ENCODE measurements around the gene GYPA. TPM values are rescaled to one million over a fixed set of nuclear protein-coding genes. Genes with fewer than 3 reads are reported as not detected.
"Not testable (repeated sequence)": the region's sequence is repeated elsewhere in the genome, so short reads cannot be mapped to it uniquely, and the experiment has no call there.

GYPA gene
- total RNA-seq, 1 experiment from 2014 or later: not detected

DNA sequence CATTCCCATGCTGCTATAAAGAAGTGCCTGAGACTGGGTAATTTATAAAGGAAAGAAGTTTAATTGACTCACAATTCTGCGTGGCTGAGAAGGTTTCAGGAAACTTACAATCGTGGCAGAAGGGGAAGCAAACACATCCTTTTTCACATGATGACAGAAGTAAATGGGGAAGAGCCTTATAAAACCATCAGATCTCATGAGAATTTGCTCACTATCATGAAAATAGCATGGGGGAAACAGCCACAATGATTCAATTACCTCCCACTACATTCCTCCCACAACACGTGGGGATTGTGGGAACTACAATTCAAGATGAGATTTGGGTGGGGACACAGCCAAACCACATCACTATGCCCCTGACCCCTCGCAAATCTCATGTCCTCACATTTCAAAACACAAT, 46.5 kb downstream of the GYPA start:
- BruUV-seq (replicated peaks); CTCF ChIA-PET; H3K4me3 ChIP-seq (ENCODE audit: low read length); H2AFZ ChIP-seq (ENCODE audit: low read length); DNase-seq; H3K4me1 ChIP-seq (ENCODE audit: insufficient read depth, low read length); H3K36me3 ChIP-seq (ENCODE audit: low read depth, low read length); ATAC-seq; H3K9me2 ChIP-seq (replicated peaks; ENCODE audit: low read length); H3K79me2 ChIP-seq (ENCODE audit: low read length); H3K4me2 ChIP-seq (ENCODE audit: low read length); POLR2A ChIA-PET (ENCODE audit: unreplicated experiment); H4K20me1 ChIP-seq (ENCODE audit: low read length); H3K9ac ChIP-seq (ENCODE audit: low read length); H3K27ac ChIP-seq (ENCODE audit: low read length); H3K9me3 ChIP-seq (ENCODE audit: low read length); intact Hi-C loops (cut with micrococcal nuclease); H3F3A ChIP-seq (ENCODE audit: low read length, unreplicated experiment); H3K27me3 ChIP-seq (ENCODE audit: low read length): not testable (repeated sequence)

DNA sequence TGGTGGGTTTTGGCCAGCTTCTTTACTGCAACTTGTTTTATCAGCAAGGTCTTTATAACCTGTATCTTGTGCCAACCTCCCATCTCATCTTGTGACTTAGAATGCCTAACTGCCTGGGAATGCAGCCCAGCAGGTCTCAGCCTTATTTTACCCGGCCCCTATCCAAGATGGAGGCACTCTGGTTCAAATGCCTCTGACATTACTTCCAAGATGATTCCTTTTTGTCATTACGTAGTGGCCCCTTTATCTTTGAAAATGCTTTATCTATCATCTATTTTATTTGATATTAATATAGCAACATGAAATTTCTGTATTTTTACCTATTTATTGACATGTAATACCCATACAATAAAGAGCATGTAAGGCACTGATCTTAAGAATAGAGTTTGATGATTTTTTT, 49.3 kb downstream of the GYPA start:
- intact Hi-C loops (cut with micrococcal nuclease); H3K9me3 ChIP-seq (ENCODE audit: low read length); H2AFZ ChIP-seq (ENCODE audit: low read length); H3K27me3 ChIP-seq (ENCODE audit: low read length); BruUV-seq (replicated peaks); H4K20me1 ChIP-seq (ENCODE audit: low read length); H3K36me3 ChIP-seq (ENCODE audit: low read depth, low read length); H3K4me2 ChIP-seq (ENCODE audit: low read length); H3K4me1 ChIP-seq (ENCODE audit: insufficient read depth, low read length); H3K9ac ChIP-seq (ENCODE audit: low read length); POLR2A ChIA-PET (ENCODE audit: unreplicated experiment); H3K27ac ChIP-seq (ENCODE audit: low read length); DNase-seq; H3K9me2 ChIP-seq (replicated peaks; ENCODE audit: low read length); H3K79me2 ChIP-seq (ENCODE audit: low read length); H3K4me3 ChIP-seq (ENCODE audit: low read length); CTCF ChIA-PET; ATAC-seq; H3F3A ChIP-seq (ENCODE audit: low read length, unreplicated experiment): not testable (repeated sequence)

DNA sequence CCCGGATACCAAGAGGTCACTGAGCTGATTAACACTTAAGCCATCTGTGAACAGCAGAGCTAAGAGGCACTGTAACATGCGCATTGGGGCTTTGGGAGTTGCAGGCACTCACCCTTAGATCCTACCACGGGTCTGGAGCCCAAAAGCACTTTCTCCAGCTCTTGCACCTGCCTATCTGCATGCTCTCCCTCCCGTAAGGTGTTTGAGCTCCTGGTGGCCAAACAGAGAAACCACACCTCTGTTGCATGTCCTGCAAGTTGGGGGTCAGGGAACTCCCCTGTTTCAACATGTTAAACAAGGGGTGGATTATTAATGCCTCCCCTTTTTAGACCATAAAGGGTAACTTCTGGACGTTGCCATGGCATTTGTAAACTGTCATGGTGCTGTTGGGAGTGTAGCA, 49.8 kb downstream of the GYPA start:
- no peak for TF ChIP-seq EZH2 (IDR thresholded peaks at IDR 0.05; ENCODE audit: low read length, unreplicated experiment)
- TF ChIP-seq EZH2phosphoT487 (IDR thresholded peaks at IDR 0.05; ENCODE audit: borderline replicate concordance, low read length): no peak
- TF ChIP-seq, protein P1, sequence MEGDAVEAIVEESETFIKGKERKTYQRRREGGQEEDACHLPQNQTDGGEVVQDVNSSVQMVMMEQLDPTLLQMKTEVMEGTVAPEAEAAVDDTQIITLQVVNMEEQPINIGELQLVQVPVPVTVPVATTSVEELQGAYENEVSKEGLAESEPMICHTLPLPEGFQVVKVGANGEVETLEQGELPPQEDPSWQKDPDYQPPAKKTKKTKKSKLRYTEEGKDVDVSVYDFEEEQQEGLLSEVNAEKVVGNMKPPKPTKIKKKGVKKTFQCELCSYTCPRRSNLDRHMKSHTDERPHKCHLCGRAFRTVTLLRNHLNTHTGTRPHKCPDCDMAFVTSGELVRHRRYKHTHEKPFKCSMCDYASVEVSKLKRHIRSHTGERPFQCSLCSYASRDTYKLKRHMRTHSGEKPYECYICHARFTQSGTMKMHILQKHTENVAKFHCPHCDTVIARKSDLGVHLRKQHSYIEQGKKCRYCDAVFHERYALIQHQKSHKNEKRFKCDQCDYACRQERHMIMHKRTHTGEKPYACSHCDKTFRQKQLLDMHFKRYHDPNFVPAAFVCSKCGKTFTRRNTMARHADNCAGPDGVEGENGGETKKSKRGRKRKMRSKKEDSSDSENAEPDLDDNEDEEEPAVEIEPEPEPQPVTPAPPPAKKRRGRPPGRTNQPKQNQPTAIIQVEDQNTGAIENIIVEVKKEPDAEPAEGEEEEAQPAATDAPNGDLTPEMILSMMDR (conservative IDR thresholded peaks at IDR 0.05; ENCODE audit: low read depth, low read length): no peak
- ChIA-PET POLR2A (ENCODE audit: unreplicated experiment) (interaction anchor here (0.6 kb wide), 1 partner anchor 11 kb away, joined by 4 read pairs; no protein-coding TSS in a partner anchor), CTCF (no interaction called here)
- Histone ChIP-seq H3K27ac (ENCODE audit: low read length) (no peak overlapping the region), H2AFZ (ENCODE audit: low read length) (no peak overlapping the region), H3K27me3 (ENCODE audit: low read length) (peaks cover 4% of the 10 kb centered on the region; the same call in 1 of the 2 replicates), H3K9ac (ENCODE audit: low read length) (no peak overlapping the region), H3K4me3 (ENCODE audit: low read length) (no peak overlapping the region), H3K9me2 (replicated peaks; ENCODE audit: low read length) (no peaks in the 10 kb centered on the region), H3K9me3 (ENCODE audit: low read length) (no peaks in the 10 kb centered on the region), H3K79me2 (ENCODE audit: low read length) (no peaks in the 10 kb centered on the region), H3F3A (ENCODE audit: low read length, unreplicated experiment) (no peaks in the 10 kb centered on the region), H3K4me1 (ENCODE audit: insufficient read depth, low read length) (no peaks in the 10 kb centered on the region), H3K36me3 (ENCODE audit: low read depth, low read length) (no peaks in the 10 kb centered on the region), H3K4me2 (ENCODE audit: low read length) (no peak overlapping the region), H4K20me1 (ENCODE audit: low read length) (no peaks in the 10 kb centered on the region)
- ATAC-seq: no peak
- BruUV-seq (replicated peaks): no TSS peak
- intact Hi-C loops (cut with micrococcal nuclease): no loop called here
- no peak for DNase-seq

DNA sequence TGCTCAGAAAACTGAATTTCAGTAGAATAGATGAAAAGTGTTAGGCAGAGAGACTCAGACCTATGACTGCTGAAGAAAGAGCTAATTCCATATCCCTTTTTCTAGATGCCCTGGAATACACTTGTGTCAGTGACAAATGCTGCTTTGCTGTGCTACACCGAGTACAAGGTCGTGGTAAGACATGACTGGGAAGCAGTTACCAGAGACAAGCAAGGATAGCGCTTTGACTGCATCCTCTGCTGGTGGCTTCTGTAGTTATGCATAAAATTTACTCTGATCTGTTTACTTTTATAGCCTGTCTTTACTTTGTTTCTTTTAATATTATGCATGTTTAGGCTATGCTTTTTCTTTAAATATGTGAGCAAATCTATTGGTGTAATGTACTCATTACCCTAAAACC, 58.5 kb downstream of the GYPA start:
- BruUV-seq (replicated peaks); ATAC-seq; H4K20me1 ChIP-seq (ENCODE audit: low read length); CTCF ChIA-PET; H2AFZ ChIP-seq (ENCODE audit: low read length); H3K4me3 ChIP-seq (ENCODE audit: low read length); H3K36me3 ChIP-seq (ENCODE audit: low read depth, low read length); DNase-seq; H3K9me3 ChIP-seq (ENCODE audit: low read length); H3K4me2 ChIP-seq (ENCODE audit: low read length); H3K9me2 ChIP-seq (replicated peaks; ENCODE audit: low read length); POLR2A ChIA-PET (ENCODE audit: unreplicated experiment); H3F3A ChIP-seq (ENCODE audit: low read length, unreplicated experiment); intact Hi-C loops (cut with micrococcal nuclease); H3K27ac ChIP-seq (ENCODE audit: low read length); H3K9ac ChIP-seq (ENCODE audit: low read length); H3K4me1 ChIP-seq (ENCODE audit: insufficient read depth, low read length); H3K27me3 ChIP-seq (ENCODE audit: low read length); H3K79me2 ChIP-seq (ENCODE audit: low read length): not testable (repeated sequence)

DNA sequence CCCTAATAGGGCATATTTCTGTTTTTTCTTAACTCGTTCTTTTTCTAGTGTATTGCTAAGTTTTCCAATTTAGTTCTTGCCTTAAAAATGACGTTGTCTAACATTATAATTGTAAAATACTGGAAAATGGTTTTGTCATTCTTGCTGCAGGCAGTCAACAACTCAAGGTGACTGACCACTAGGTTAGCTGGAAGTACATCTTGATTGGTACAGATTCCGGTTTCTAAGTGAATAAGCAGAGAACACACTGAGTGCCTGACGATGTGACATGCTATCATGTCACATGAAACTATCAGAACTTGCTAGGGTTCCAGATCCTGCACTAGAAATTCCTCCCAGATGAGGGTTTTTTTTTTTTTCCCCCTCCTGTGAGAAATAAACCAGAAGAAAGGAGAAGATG, 60.4 kb downstream of the GYPA start:
- intact Hi-C loops (cut with micrococcal nuclease); H3K4me1 ChIP-seq (ENCODE audit: insufficient read depth, low read length); CTCF ChIA-PET; H3K4me3 ChIP-seq (ENCODE audit: low read length); BruUV-seq (replicated peaks); H3K27ac ChIP-seq (ENCODE audit: low read length); POLR2A ChIA-PET (ENCODE audit: unreplicated experiment); ATAC-seq; H4K20me1 ChIP-seq (ENCODE audit: low read length); H2AFZ ChIP-seq (ENCODE audit: low read length); H3K9me3 ChIP-seq (ENCODE audit: low read length); H3K4me2 ChIP-seq (ENCODE audit: low read length); H3K9ac ChIP-seq (ENCODE audit: low read length); H3F3A ChIP-seq (ENCODE audit: low read length, unreplicated experiment); H3K79me2 ChIP-seq (ENCODE audit: low read length); DNase-seq; H3K9me2 ChIP-seq (replicated peaks; ENCODE audit: low read length); H3K36me3 ChIP-seq (ENCODE audit: low read depth, low read length); H3K27me3 ChIP-seq (ENCODE audit: low read length): not testable (repeated sequence)

DNA sequence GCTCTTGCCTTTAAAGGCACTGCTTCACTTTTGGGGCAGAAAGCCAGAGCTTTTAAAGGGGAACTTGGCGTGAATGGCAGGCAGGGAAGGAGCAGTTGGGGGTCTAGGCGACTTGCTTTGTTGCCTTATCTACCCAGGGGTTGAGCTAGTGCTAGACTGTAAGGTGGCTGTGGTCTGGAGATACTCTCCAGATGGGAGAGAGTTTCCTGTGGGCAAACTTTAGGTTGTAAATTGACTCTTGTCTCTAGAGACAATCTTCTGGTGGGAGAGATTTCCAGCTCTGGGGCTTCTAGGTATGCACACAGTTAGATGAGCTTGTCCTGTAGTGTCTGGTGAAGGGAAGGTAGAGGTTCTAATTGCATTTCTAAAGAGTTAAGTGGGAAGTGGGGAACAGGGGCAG, 61.8 kb downstream of the GYPA start:
- not testable (repeated sequence) for H3K9me3 ChIP-seq (ENCODE audit: low read length); BruUV-seq (replicated peaks)

More for the DNA sequence above, 61.8 kb downstream of the GYPA start:
- H3K4me2 ChIP-seq (ENCODE audit: low read length); H3F3A ChIP-seq (ENCODE audit: low read length, unreplicated experiment); DNase-seq; H3K36me3 ChIP-seq (ENCODE audit: low read depth, low read length); H3K4me3 ChIP-seq (ENCODE audit: low read length); H3K4me1 ChIP-seq (ENCODE audit: insufficient read depth, low read length); intact Hi-C loops (cut with micrococcal nuclease); H2AFZ ChIP-seq (ENCODE audit: low read length); CTCF ChIA-PET; H3K27ac ChIP-seq (ENCODE audit: low read length); H3K79me2 ChIP-seq (ENCODE audit: low read length); POLR2A ChIA-PET (ENCODE audit: unreplicated experiment); H4K20me1 ChIP-seq (ENCODE audit: low read length); H3K9ac ChIP-seq (ENCODE audit: low read length); H3K9me2 ChIP-seq (replicated peaks; ENCODE audit: low read length); ATAC-seq; H3K27me3 ChIP-seq (ENCODE audit: low read length): not testable (repeated sequence)
